AG04450 (cell line): ENCODE results near the gene SNX19. TPM values are rescaled to one million over a fixed set of nuclear protein-coding genes. Genes with fewer than 3 reads are reported as not detected.

Source experiments
- CTCF ChIA-PET: fragments of 300-600, 350-600 bp; formaldehyde crosslinking; extraction: SDS; loops from one replicate; lab custom pipeline; 2022; ENCODE audit warnings: antibody characterized with exemption, inconsistent platforms; lab: Charles Lee
- POLR2A ChIA-PET: fragments of 350-600 bp; formaldehyde crosslinking; extraction: SDS; loops from one replicate; lab custom pipeline; 2021; ENCODE audit warnings: antibody characterized with exemption, inconsistent platforms; lab: Yijun Ruan, JAX
- DNase-seq: peaks from one replicate; pipeline ENCODE4 v3.0.0-alpha.2; 2011; ENCODE audit warnings: low read depth, low spot score
- H3K27ac ChIP-seq: one replicate; pipeline ENCODE4 v1.5.1; 2012; ENCODE audit warnings: low read depth, low read length, control low read depth
- H3K27me3 ChIP-seq: one replicate; pipeline ENCODE4 v1.6.0; 2012; ENCODE audit warnings: low read length; ENCODE audit not compliant: control insufficient read depth, insufficient read depth
- H3K4me3 ChIP-seq: 2 replicates; pipeline ENCODE4 v1.5.1; 2011; ENCODE audit warnings: mild to moderate bottlenecking, low read depth, low read length, control low read depth
- H3K9me3 ChIP-seq: 2 replicates; pipeline ENCODE4 v1.5.1; 2012; ENCODE audit warnings: low read length; ENCODE audit not compliant: control insufficient read depth, insufficient read depth
- CTCF ChIP-seq: IDR thresholded peaks from 2 replicates; pipeline ENCODE4 v1.5.1; 2011; ENCODE audit warnings: low read depth, low read length, control low read depth, inconsistent platforms
- polyA plus RNA-seq: library from polyadenylated mRNA; depleted of rRNA; stranded (reverse); fragments of >200 nt; gene quantifications from 2 replicates; pipeline ENCODE4 v1.2.3, GENCODE V29; 2011

Gene SNX19
- polyA plus RNA-seq, 1 experiment: 64.9 TPM

- no peaks in the 10 kb centered on the region for H3K9me3 ChIP-seq
- H3K4me3 ChIP-seq: no peak overlapping the region
- CTCF ChIA-PET: interaction anchor here (2.1 to 3.8 kb wide), 3 partner anchors 36 to 391 kb away, joined by 16 to 41 read pairs (median 20); no protein-coding TSS in a partner anchor
- POLR2A ChIA-PET: no interaction called here
- no peak for DNase-seq
- TF ChIP-seq CTCF: no peak
- H3K27me3 ChIP-seq: peaks cover 5% of the 10 kb centered on the region
- no peak overlapping the region for H3K27ac ChIP-seq
Measured at GRCh38 chr11:130825983-130826382, 90.3 kb downstream of the SNX19 start.

- Histone ChIP-seq H3K4me3 (no peak overlapping the region), H3K27me3 (peaks cover 5% of the 10 kb centered on the region), H3K27ac (no peak overlapping the region), H3K9me3 (no peaks in the 10 kb centered on the region)
- ChIA-PET POLR2A (no interaction called here), CTCF (interaction anchor here (1.4 to 3.8 kb wide), 3 partner anchors 382 to 395 kb away, joined by 3 to 41 read pairs (median 20); no protein-coding TSS in a partner anchor)
- TF ChIP-seq CTCF: no peak
- DNase-seq: no peak
Measured at GRCh38 chr11:130825561-130825960, 90.7 kb downstream of the SNX19 start.
